ENCODE results near the gene AP4S1. TPM values are rescaled to one million over a fixed set of nuclear protein-coding genes. Genes with fewer than 3 reads are reported as not detected.
"Not testable (repeated sequence)": the region's sequence is repeated elsewhere in the genome, so short reads cannot be mapped to it uniquely, and the experiment has no call there.

AP4S1 gene
- total RNA-seq, 1 experiment from 2014 or later: 3.3 TPM

- TF ChIP-seq, protein P1, sequence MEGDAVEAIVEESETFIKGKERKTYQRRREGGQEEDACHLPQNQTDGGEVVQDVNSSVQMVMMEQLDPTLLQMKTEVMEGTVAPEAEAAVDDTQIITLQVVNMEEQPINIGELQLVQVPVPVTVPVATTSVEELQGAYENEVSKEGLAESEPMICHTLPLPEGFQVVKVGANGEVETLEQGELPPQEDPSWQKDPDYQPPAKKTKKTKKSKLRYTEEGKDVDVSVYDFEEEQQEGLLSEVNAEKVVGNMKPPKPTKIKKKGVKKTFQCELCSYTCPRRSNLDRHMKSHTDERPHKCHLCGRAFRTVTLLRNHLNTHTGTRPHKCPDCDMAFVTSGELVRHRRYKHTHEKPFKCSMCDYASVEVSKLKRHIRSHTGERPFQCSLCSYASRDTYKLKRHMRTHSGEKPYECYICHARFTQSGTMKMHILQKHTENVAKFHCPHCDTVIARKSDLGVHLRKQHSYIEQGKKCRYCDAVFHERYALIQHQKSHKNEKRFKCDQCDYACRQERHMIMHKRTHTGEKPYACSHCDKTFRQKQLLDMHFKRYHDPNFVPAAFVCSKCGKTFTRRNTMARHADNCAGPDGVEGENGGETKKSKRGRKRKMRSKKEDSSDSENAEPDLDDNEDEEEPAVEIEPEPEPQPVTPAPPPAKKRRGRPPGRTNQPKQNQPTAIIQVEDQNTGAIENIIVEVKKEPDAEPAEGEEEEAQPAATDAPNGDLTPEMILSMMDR (IDR thresholded peaks at IDR 0.05): peak; percentile 73
- CTCF ChIA-PET: interaction anchor here (0.7 to 1.1 kb wide), 2 partner anchors 64 to 102 kb away, joined by 3 to 7 read pairs; no protein-coding TSS in a partner anchor
Observed at GRCh38 chr14:30980106-30980704, 45.2 kb upstream of the AP4S1 start.

DNA sequence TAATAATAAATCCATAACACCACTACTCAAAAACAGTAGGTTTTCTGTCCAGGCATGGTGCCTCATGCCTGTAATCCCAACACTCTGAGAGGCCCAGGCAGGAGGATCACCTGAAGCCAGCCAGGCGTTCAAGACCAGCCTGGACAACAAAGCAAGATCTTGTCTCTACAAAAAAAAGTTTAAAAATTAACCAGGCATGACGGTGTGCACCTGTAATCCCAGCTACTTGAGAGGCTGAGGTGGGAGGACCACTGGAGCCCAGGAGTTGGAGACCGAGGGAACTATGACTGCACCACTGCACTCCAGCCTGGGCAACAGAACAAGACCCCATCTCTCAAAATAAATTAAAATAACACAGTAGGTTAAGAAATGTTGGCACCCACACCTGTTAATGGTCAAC, 44.5 kb upstream of the AP4S1 start:
- intact Hi-C loops (cut with micrococcal nuclease; ENCODE audit: unreplicated experiment): loop anchor here (5.0 kb wide), 1 partner anchor 101 kb away; no protein-coding TSS in a partner anchor
- no peak overlapping the region for H3K4me3 ChIP-seq (ENCODE audit: low read depth in 2 of 2, low read length in 2 of 2)
- no peaks in the 10 kb centered on the region for H3K36me3 ChIP-seq (ENCODE audit: control insufficient read depth, insufficient read depth, low read length)
- no peak for DNase-seq (ENCODE audit: low read depth, low spot score)
- ChIA-PET POLR2A (no interaction called here), CTCF (interaction anchor here (1.1 kb wide), 1 partner anchor 102 kb away, joined by 7 read pairs; no protein-coding TSS in a partner anchor)
- H3K9me3 ChIP-seq (ENCODE audit: control insufficient read depth, insufficient read depth, low read depth, low read length): no peaks in the 10 kb centered on the region
- BruUV-seq (replicated peaks): no TSS peak
- in situ Hi-C loops (cut with HindIII; ENCODE audit: low pct_unique_long_range_greater_than_20kb, low sequenced_read_pairs): no loop called here
- peaks cover 6% of the 10 kb centered on the region; the same call in 1 of the 2 replicates for H3K4me1 ChIP-seq (ENCODE audit: control insufficient read depth, insufficient read depth, low read length)
- no peaks in the 10 kb centered on the region for H3K27me3 ChIP-seq (ENCODE audit: control insufficient read depth, insufficient read depth, low read length)
- no peak overlapping the region for H3K27ac ChIP-seq (ENCODE audit: low read length)
- no peak for ATAC-seq
- TF ChIP-seq, protein P1 (IDR thresholded peaks at IDR 0.05): no peak
- TF ChIP-seq TCF7L2 (IDR thresholded peaks at IDR 0.05; ENCODE audit: low read depth, low read length) (no peak), REST (IDR thresholded peaks at IDR 0.05; ENCODE audit: insufficient read depth in 1 of 2, low read depth in 2 of 2, low read length in 1 of 2) (no peak), SIN3A (IDR thresholded peaks at IDR 0.05; ENCODE audit: borderline replicate concordance, insufficient read depth, low read depth, low read length) (no peak), POLR2AphosphoS5 (IDR thresholded peaks at IDR 0.05; ENCODE audit: low read depth, low read length) (no peak)

More at GRCh38 chr14:30980106-30980704, 45.2 kb upstream of the AP4S1 start:
- H3K27me3 ChIP-seq (ENCODE audit: control insufficient read depth, insufficient read depth, low read length); H3K36me3 ChIP-seq (ENCODE audit: control insufficient read depth, insufficient read depth, low read length); H3K27ac ChIP-seq (ENCODE audit: low read length); POLR2A ChIA-PET; BruUV-seq (replicated peaks); H3K4me1 ChIP-seq (ENCODE audit: control insufficient read depth, insufficient read depth, low read length); H3K4me3 ChIP-seq (ENCODE audit: low read depth in 2 of 2, low read length in 2 of 2); H3K9me3 ChIP-seq (ENCODE audit: control insufficient read depth, insufficient read depth, low read depth, low read length); in situ Hi-C loops (cut with HindIII; ENCODE audit: low pct_unique_long_range_greater_than_20kb, low sequenced_read_pairs): not testable (repeated sequence)
- ATAC-seq: peak; percentile 71
- DNase-seq (ENCODE audit: low read depth, low spot score): peak; percentile 20
- intact Hi-C loops (cut with micrococcal nuclease; ENCODE audit: unreplicated experiment): loop anchor here (5.0 kb wide), 1 partner anchor 102 kb away; no protein-coding TSS in a partner anchor

Data from Panc1 (cell line).